Caco-2 (cell line): Measurements from ENCODE around the gene IPMK. TPM values are rescaled to one million over a fixed set of nuclear protein-coding genes. Genes with fewer than 3 reads are reported as not detected.
"Not testable (repeated sequence)": the region's sequence is repeated elsewhere in the genome, so short reads cannot be mapped to it uniquely, and the experiment has no call there.

Experiments used
- BruUV-seq: library from RNA; stranded (reverse); fragments of 400-500 nt; replicated peaks from 2 replicates; lab custom pipeline; 2021; lab: Mats Ljungman, UMichigan
- CTCF ChIA-PET: fragments of 300-600 bp; sonication (Branson Sonifier 250); formaldehyde crosslinking; loops from one replicate; lab custom pipeline; 2022; ENCODE audit warnings: antibody characterized with exemption; lab: Charles Lee
- POLR2A ChIA-PET: fragments of 300-600 bp; sonication (Branson Sonifier 250); formaldehyde crosslinking; loops from one replicate; lab custom pipeline; 2022; ENCODE audit warnings: antibody characterized with exemption; lab: Charles Lee
- DNase-seq, 2 experiments: peaks; one replicate each; pipeline versions ENCODE4 v3.0.0 to v3.0.0-alpha.2; 2020 to 2022
- H3K27me3 ChIP-seq: replicated peaks from 2 replicates; pipeline ENCODE4 v1.6.0; 2011; ENCODE audit warnings: low read length; ENCODE audit not compliant: control insufficient read depth, insufficient read depth
- H3K36me3 ChIP-seq: 2 replicates; pipeline ENCODE4 v1.5.1; 2011; ENCODE audit warnings: low read length; ENCODE audit not compliant: control insufficient read depth, insufficient read depth
- H3K4me1 ChIP-seq: fragments of 250-450 bp; sonication (Bioruptor Pico); 2 replicates; pipeline ENCODE4 v1.5.1; 2020; ENCODE audit warnings: mild to moderate bottlenecking
- H3K4me3 ChIP-seq: 2 replicates; pipeline ENCODE4 v1.5.1; 2011; ENCODE audit warnings: low read depth, mild to moderate bottlenecking, control low read depth, low read length
- H3K9me3 ChIP-seq: fragments of 250-450 bp; sonication (Bioruptor Pico); 2 replicates; pipeline ENCODE4 v1.5.1; 2020; ENCODE audit warnings: mild to moderate bottlenecking, moderate library complexity
- H3K27ac Mint-ChIP-seq: one replicate; pipeline ENCODE4 v1.8.0; 2022; ENCODE audit warnings: mixed read lengths; ENCODE audit not compliant: unreplicated experiment
- H3K27me3 Mint-ChIP-seq: one replicate; pipeline ENCODE4 v1.8.0; 2022; ENCODE audit warnings: mixed read lengths; ENCODE audit not compliant: insufficient read depth, unreplicated experiment
- H3K36me3 Mint-ChIP-seq: one replicate; pipeline ENCODE4 v1.8.0; 2022; ENCODE audit warnings: mild to moderate bottlenecking, mixed read lengths; ENCODE audit not compliant: insufficient read depth, unreplicated experiment
- H3K4me1 Mint-ChIP-seq: one replicate; pipeline ENCODE4 v1.8.0; 2022; ENCODE audit warnings: low read depth, mixed read lengths; ENCODE audit not compliant: unreplicated experiment
- H3K4me3 Mint-ChIP-seq: one replicate; pipeline ENCODE4 v1.8.0; 2022; ENCODE audit warnings: mild to moderate bottlenecking, moderate library complexity, mixed read lengths; ENCODE audit not compliant: unreplicated experiment
- H3K9me3 Mint-ChIP-seq: one replicate; pipeline ENCODE4 v1.8.0; 2022; ENCODE audit warnings: mixed read lengths; ENCODE audit not compliant: unreplicated experiment
- CTCF ChIP-seq, 2 experiments: fragments of 200-600 bp in 1 of 2; IDR thresholded peaks; 1 replicate in 1 of 2; 2 replicates in 1 of 2; pipeline versions ENCODE4 v1.5.1 to v1.8.0; 2011 to 2022; ENCODE audit warnings: antibody characterized with exemption in 1 of 2, control low read depth in 1 of 2, inconsistent platforms in 1 of 2, low read depth in 1 of 2, low read length in 1 of 2, mild to moderate bottlenecking in 1 of 2, moderate library complexity in 1 of 2; ENCODE audit not compliant: insufficient read depth in 1 of 2, severe bottlenecking in 1 of 2, unreplicated experiment in 1 of 2
- intact Hi-C: fragments of 100-400 bp; cut with micrococcal nuclease; formaldehyde crosslinking; loops from one replicate; pipeline ENCODE4 v1.10.0; 2022; ENCODE audit not compliant: unreplicated experiment
- total RNA-seq: library from RNA; stranded (reverse); gene quantifications from 2 replicates; pipeline ENCODE4 v1.2.3, GENCODE V29; 2022

IPMK gene
- total RNA-seq, 1 experiment from 2014 or later, result 18.3 TPM

- Histone ChIP-seq H3K36me3 (no peaks in the 10 kb centered on the region; the same call in 1 of the 2 replicates), H3K27me3 (no peaks in the 10 kb centered on the region), H3K4me3 (no peak overlapping the region), H3K9me3 (peaks cover 12% of the 10 kb centered on the region), H3K4me1 (peaks cover 12% of the 10 kb centered on the region)
- TF ChIP-seq CTCF (IDR thresholded peaks at IDR 0.05; ENCODE audit: insufficient read depth in 1 of 2, low read depth in 1 of 2, low read length in 1 of 2, severe bottlenecking in 1 of 2, unreplicated experiment in 1 of 2), result no peak
- Mint-ChIP-seq H3K27me3 (no peaks in the 10 kb centered on the region), H3K4me1 (no peaks in the 10 kb centered on the region), H3K27ac (no peak overlapping the region), H3K4me3 (no peak overlapping the region), H3K36me3 (peaks cover 18% of the 10 kb centered on the region), H3K9me3 (peaks cover 14% of the 10 kb centered on the region)
- no peak for DNase-seq
- no TSS peak for BruUV-seq
- intact Hi-C loops, result no loop called here
- POLR2A ChIA-PET, result no interaction called here
- CTCF ChIA-PET, result no interaction called here
These were observed 4.9 kb downstream of the IPMK start for GRCh38 chr10:58262766-58263165.

GRCh38 chr10:58260334-58260733, 7.4 kb downstream of the IPMK start:
- intact Hi-C loops, result no loop called here
- peaks cover 25% of the 10 kb centered on the region for H3K9me3 ChIP-seq
- no peaks in the 10 kb centered on the region for H3K27me3 ChIP-seq
- no TSS peak for BruUV-seq
- H3K9me3 Mint-ChIP-seq, result peaks cover 30% of the 10 kb centered on the region
- no peak for TF ChIP-seq CTCF (IDR thresholded peaks at IDR 0.05; ENCODE audit: insufficient read depth in 1 of 2, low read depth in 1 of 2, low read length in 1 of 2, severe bottlenecking in 1 of 2, unreplicated experiment in 1 of 2)
- no peaks in the 10 kb centered on the region for H3K27me3 Mint-ChIP-seq
- no peak overlapping the region for H3K27ac Mint-ChIP-seq
- H3K4me1 ChIP-seq, result peaks cover 18% of the 10 kb centered on the region
- CTCF ChIA-PET, result no interaction called here
- DNase-seq, result no peak
- H3K4me3 ChIP-seq, result no peak overlapping the region
- H3K4me3 Mint-ChIP-seq, result no peak overlapping the region
- peaks cover 21% of the 10 kb centered on the region for H3K36me3 Mint-ChIP-seq
- H3K36me3 ChIP-seq, result peaks cover 1% of the 10 kb centered on the region
- POLR2A ChIA-PET, result no interaction called here
- peaks cover 13% of the 10 kb centered on the region for H3K4me1 Mint-ChIP-seq

- TF ChIP-seq CTCF (IDR thresholded peaks at IDR 0.05; ENCODE audit: insufficient read depth in 1 of 2, low read depth in 1 of 2, low read length in 1 of 2, severe bottlenecking in 1 of 2, unreplicated experiment in 1 of 2), result peak; percentile 1 to 47
- peaks cover 18% of the 10 kb centered on the region for H3K4me1 ChIP-seq
- peaks cover 36% of the 10 kb centered on the region for H3K9me3 Mint-ChIP-seq
- intact Hi-C loops, result no loop called here
- H3K4me1 Mint-ChIP-seq, result peaks cover 15% of the 10 kb centered on the region
- peaks cover 5% of the 10 kb centered on the region for H3K36me3 ChIP-seq
- no peak overlapping the region for H3K27ac Mint-ChIP-seq
- H3K27me3 Mint-ChIP-seq, result no peaks in the 10 kb centered on the region
- no peak for DNase-seq
- H3K4me3 Mint-ChIP-seq, result no peak overlapping the region
- BruUV-seq, result no TSS peak
- POLR2A ChIA-PET, result no interaction called here
- H3K27me3 ChIP-seq, result no peaks in the 10 kb centered on the region
- peaks cover 25% of the 10 kb centered on the region for H3K9me3 ChIP-seq
- CTCF ChIA-PET, result no interaction called here
- H3K36me3 Mint-ChIP-seq, result peaks cover 28% of the 10 kb centered on the region
- no peak overlapping the region for H3K4me3 ChIP-seq
These were observed 8.6 kb downstream of the IPMK start for GRCh38 chr10:58258977-58259692.

- DNase-seq, result peak; percentile 79 to 87
- H3K9me3 ChIP-seq, result peaks cover 25% of the 10 kb centered on the region
- H3K27me3 ChIP-seq, H3K27me3 Mint-ChIP-seq, H3K4me3 Mint-ChIP-seq, H3K4me3 ChIP-seq, POLR2A ChIA-PET, BruUV-seq, CTCF ChIA-PET, H3K36me3 ChIP-seq: not testable (repeated sequence)
- intact Hi-C loops, result loop anchor here (1.0 kb wide), 2 partner anchors 12 to 17 kb away; no protein-coding TSS in a partner anchor
- Mint-ChIP-seq H3K27ac (peak overlapping the region; percentile 43), H3K9me3 (peaks cover 42% of the 10 kb centered on the region), H3K36me3 (peaks cover 28% of the 10 kb centered on the region), H3K4me1 (peaks cover 19% of the 10 kb centered on the region)
- H3K4me1 ChIP-seq, result peaks cover 18% of the 10 kb centered on the region
These were observed 11.5 kb downstream of the IPMK start for GRCh38 chr10:58256013-58256780.
